Effector memory CD8-positive, alpha-beta T cell (primary cell): ENCODE results near the gene WDR90.
"Not testable (repeated sequence)": the region's sequence is repeated elsewhere in the genome, so short reads cannot be mapped to it uniquely, and the experiment has no call there.

ENCODE experiments used
- ATAC-seq: fragments of 150-1000 bp; cut with Tn5 transposase; replicated peaks from 2 replicates; pipeline ENCODE4 v1.10.0; 2021; ENCODE audit warnings: mild to moderate bottlenecking, moderate library complexity
- DNase-seq, 3 experiments: peaks; one replicate each; pipeline ENCODE4 v3.0.0; 2021
- H3K27ac Mint-ChIP-seq, 2 donors: one replicate each; pipeline ENCODE4 v1.8.0; 2022; ENCODE audit warnings: mild to moderate bottlenecking in 2 of 2, mixed read lengths in 2 of 2, moderate library complexity in 2 of 2
- H3K27me3 Mint-ChIP-seq, 2 donors: one replicate each; pipeline ENCODE4 v1.8.0; 2022; ENCODE audit warnings: mixed read lengths in 2 of 2
- H3K36me3 Mint-ChIP-seq: one replicate; pipeline ENCODE4 v1.8.0; 2022; ENCODE audit warnings: mild to moderate bottlenecking, moderate library complexity, mixed read lengths; ENCODE audit not compliant: insufficient read depth
- H3K4me1 Mint-ChIP-seq, 2 donors: one replicate each; pipeline ENCODE4 v1.8.0; 2022; ENCODE audit warnings: low read depth in 2 of 2, mixed read lengths in 2 of 2
- H3K4me3 Mint-ChIP-seq, 2 donors: one replicate each; pipeline ENCODE4 v1.8.0; 2022; ENCODE audit warnings: mild to moderate bottlenecking in 2 of 2, mixed read lengths in 2 of 2, moderate library complexity in 2 of 2
- H3K9me3 Mint-ChIP-seq, 2 donors: one replicate each; pipeline ENCODE4 v1.8.0; 2022; ENCODE audit warnings: mixed read lengths in 2 of 2

Gene WDR90

DNA sequence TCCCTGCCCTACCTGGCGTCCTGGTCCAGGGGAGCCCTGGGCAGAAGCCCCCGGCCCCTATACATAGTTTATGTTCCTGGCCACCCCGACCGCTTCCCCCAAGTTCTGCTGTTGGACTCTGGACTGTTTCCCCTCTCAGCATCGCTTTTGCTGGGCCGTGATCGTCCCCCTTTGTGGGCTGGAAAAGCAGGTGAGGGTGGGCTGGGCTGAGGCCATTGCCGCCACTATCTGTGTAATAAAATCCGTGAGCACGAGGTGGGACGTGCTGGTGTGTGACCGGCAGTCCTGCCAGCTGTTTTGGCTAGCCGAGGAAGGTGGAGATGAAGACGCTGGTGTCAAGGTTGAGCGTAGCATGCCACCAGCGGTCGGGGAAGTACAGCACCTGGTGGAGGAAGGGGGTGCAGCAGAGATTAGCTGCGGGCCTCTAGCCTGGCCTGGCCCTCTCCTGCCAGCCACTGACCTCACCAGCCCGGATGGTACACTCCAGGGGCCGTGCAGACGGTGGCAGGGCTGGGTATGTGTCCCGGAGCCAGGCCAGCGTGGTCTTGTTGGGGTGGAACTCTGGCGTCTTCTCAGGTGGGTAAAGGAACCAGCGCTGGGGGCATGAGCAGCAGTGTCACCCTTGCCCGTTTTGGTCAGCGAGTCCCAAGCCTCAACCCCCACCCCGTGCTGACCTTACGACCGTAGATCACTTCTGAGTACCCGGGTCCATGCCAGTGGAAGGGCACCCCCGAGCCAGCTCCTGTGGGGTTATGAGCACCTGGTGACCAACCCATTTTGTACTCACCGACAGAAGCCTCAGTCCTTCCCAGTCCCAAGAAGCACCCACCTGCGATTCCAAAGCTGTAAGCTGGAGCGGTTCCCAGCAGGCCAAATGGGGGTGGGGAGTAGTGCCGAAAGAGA lies 33.6 kb downstream of the WDR90 start:
- Mint-ChIP-seq H3K36me3 (peaks cover 35% of the 10 kb centered on the region), H3K9me3 (no peaks in the 10 kb centered on the region), H3K27ac (peak overlapping the region; percentile 65 to 83), H3K27me3 (no peaks in the 10 kb centered on the region), H3K4me1 (peaks cover 7 to 35% of the 10 kb centered on the region in 2 donors), H3K4me3 (peak overlapping the region; percentile 75 to 78)
- ATAC-seq (no peak), DNase-seq (no peak)

DNA sequence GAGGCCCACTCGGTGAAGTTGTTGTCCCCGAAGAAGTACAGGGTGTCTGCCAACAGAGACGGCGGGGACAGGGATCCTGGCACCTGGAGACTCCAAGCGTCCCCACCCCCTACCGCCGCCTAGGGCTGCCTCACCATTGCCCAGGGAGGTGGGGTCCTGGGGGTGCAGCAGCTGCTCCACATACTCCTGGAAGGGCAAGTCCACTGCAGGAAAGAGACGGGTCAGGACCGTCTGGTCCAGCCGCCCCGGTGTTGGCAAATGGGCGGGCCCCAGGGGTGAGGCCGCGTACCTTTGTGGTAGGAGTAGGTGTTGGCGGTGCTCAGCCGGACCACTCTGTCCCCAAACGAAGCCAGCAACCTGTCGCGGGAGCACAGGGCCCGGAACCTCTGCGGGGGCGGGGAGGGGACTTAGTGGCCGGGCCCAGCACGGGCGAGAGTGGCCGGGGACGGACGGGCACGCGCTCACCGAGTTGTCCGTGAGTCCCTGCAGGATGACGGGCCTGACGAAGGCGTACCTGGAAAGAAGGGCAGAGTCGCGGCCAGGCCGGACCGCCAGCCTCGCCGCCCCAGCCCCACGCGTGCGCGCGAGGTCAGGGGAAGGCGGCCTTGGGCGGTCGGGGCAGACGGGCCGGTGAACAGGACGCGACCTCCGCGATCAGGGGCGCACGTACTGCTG lies 34.4 kb downstream of the WDR90 start:
- Mint-ChIP-seq H3K27me3 (no peaks in the 10 kb centered on the region), H3K4me1 (peaks cover 7 to 35% of the 10 kb centered on the region in 2 donors), H3K9me3 (no peaks in the 10 kb centered on the region), H3K36me3 (peaks cover 35% of the 10 kb centered on the region), H3K4me3 (peak overlapping the region; percentile 75 to 78), H3K27ac (peak overlapping the region; percentile 65 to 83)
- no peak for ATAC-seq
- DNase-seq: no peak

DNA sequence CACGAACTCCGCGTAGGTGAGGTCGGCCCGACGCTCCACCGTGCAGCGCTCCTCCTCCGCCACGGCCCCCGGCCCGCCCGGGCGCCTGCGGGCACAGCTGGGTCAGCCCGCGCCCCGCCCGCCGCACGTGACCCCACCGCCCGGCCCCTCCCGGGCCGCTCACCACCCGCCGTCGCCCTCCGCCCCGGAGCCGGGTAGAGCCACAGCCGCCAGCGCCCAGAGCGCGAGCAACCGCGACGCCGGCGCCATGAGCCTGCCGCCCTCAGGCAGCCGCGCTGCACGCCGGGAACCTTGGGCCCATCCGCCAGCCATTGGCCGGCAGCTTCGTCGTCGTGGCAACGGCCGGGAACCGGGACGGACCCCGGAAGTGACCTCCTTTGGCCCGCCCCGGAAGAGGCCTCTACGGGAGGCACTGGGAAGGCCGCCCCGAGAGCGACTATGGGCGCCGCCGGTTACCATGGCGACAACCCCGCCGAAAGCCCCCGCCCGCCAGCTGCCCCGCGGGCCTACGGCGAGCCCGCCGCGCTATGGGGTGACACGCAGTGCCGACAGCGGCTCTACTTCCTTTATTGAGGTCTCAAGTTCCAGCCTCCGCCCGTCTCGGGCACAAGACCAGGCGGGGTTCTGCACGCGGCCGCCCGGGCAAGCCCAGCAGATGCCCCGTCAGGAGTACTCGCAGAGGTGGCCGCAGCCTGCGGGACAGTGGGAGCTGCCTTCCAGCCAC lies 35.1 kb downstream of the WDR90 start, which contains the start of gene JMJD8:
JMJD8 (minus strand) TSS at position 264 of the 724 bp plus-strand sequence; CDS start at position 249, 15 bp downstream.
- peak; percentile 91 to 96 (median 94) for DNase-seq
- Mint-ChIP-seq H3K4me1 (peaks cover 7 to 35% of the 10 kb centered on the region in 2 donors), H3K27ac (peak within 1 kb of the TSS; percentile 75 to 83), H3K9me3 (no peaks in the 10 kb centered on the region), H3K4me3 (peak within 1 kb of the TSS; percentile 75 to 78), H3K27me3 (no peaks in the 10 kb centered on the region), H3K36me3 (peaks cover 35% of the 10 kb centered on the region)
- ATAC-seq: peak; percentile 76

DNA sequence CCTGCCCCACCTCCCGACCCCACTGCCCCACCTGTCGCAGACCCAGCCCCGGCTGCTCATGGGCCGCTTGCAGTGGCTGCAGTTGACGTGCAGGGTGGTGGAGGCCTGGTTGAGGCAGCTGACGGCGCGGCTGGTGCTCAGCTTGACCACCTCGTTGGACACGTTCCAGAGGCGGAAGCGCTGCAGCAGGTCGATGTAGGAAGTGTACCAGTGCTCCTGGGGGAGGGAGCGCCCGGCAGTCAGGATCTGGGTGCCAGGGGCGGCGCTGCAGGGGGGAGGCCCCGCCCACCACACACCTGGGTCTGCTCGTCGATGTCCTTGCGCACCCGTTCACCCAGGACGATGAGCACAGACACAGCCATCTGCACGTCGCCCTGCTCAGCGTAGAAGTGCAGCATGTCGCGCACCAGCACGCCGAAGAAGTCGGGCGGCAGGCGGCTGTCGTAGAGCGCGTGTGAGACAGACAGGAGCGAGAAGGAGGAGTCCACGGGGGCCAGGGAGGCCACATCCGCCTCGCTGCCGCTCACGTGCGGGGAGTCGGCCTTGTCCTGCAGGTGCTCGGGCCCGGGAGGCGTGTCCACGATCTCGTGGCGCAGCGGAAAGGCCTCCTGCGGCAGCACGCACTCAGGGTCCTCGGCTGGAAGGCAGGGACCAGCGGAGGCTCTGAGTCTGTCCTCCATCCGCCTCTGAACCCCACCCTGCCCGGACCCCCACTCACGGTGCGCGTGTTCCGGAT lies 36.0 kb downstream of the WDR90 start:
- Mint-ChIP-seq H3K4me3 (peak overlapping the region in 1 of 2 donors; percentile 65), H3K27ac (peak overlapping the region in 1 of 2 donors; percentile 83), H3K36me3 (peaks cover 35% of the 10 kb centered on the region), H3K27me3 (no peaks in the 10 kb centered on the region), H3K9me3 (no peaks in the 10 kb centered on the region), H3K4me1 (peaks cover 5 to 41% of the 10 kb centered on the region in 2 donors)
- no peak for ATAC-seq
- no peak for DNase-seq

DNA sequence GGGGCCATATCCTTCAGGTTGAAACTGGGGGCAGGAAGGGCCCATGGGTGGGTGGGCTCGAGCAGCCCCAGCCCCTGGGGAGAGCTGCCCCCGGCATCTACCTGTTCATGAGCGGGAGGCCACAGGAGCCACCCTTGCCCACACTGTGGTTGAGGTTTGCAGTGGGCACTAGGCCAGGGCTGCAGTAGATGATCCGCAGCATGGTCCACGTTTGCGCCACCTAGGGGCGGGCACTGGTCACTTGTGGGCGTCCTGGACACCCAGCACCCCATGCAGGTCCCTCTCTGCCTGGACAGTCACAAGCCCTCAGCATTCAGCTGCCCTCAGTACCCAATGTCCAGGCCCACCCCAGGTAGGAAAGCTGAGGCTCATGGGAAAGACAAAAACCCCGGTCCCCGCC lies 36.8 kb downstream of the WDR90 start:
- peak overlapping the region; percentile 55 to 65 for H3K4me3 Mint-ChIP-seq
- no peak for DNase-seq

DNA sequence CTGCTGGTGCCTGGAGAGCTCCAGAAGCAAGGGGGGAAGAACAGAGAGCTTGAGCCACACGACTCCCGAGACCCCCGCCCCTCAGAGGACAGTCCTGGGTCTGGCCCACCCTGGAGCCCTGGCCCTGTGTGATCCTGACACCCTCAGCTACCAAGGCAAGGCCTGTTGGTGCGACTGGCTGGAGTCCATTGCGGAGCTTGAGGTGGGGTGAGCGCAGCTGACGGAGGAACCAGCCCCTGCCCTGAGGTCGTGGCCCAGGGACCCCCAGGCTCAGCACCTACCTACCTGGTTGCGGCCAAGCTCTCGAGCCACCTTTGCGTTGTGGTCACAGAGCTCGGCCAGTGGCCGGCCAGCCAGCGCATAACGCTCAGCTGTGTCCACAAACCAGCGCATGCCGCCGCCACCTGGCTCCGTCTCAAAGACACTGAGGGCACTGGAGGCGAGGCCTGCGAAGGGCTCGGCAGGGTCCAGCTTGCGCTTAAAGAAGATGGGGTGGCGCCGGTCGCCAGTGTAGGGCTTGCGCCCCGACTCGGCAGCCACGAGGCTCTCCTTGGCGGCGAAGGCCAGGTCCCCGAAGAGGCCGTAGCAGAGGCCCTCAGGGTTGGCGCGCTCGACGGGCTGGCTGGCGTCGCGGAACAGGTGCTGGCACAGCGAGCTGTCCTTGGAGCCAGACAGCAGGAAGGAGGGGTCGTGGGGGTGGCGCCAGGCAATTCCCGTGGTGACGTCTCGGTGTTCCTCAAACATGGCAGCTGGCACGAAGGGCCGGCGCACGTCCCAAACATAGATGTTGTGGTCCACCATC lies 37.5 kb downstream of the WDR90 start:
- Mint-ChIP-seq H3K36me3 (peaks cover 34% of the 10 kb centered on the region), H3K4me3 (no peak overlapping the region), H3K27me3 (no peaks in the 10 kb centered on the region), H3K9me3 (no peaks in the 10 kb centered on the region), H3K27ac (no peak overlapping the region), H3K4me1 (peaks cover 13 to 35% of the 10 kb centered on the region in 2 donors)
- ATAC-seq: no peak
- DNase-seq: no peak

More for the DNA sequence above, 36.8 kb downstream of the WDR90 start:
- Mint-ChIP-seq H3K27ac (peak overlapping the region in 1 of 2 donors; percentile 78), H3K36me3 (peaks cover 37% of the 10 kb centered on the region), H3K27me3 (no peaks in the 10 kb centered on the region), H3K9me3 (no peaks in the 10 kb centered on the region), H3K4me1 (peaks cover 10 to 42% of the 10 kb centered on the region in 2 donors)
- ATAC-seq: no peak

DNA sequence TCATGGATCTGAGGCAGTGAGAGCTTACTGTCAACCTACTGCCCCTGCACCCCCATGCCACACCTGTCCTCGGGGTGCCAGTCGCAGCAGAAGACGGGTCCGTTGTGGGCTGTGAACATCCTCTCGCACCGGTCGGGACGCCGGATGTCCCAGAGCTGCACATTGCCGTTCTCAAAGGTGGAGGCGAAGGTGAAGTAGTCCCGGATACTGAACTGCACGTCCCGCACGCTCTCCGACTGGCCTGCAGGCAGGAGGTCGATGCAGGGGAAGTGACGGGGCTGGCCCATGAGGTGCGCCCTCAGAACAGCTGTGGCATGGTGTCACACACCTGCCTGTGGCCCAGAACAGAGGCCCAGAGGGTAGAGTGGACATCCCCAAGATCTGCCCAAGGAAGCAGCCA lies 38.3 kb downstream of the WDR90 start:
- no peak for DNase-seq
- Mint-ChIP-seq H3K36me3 (peaks cover 25% of the 10 kb centered on the region), H3K4me3 (peak overlapping the region in 1 of 2 donors; percentile 90), H3K4me1 (peaks cover 11 to 28% of the 10 kb centered on the region in 2 donors), H3K9me3 (no peaks in the 10 kb centered on the region), H3K27ac (no peak overlapping the region), H3K27me3 (no peaks in the 10 kb centered on the region)
- ATAC-seq: no peak

DNA sequence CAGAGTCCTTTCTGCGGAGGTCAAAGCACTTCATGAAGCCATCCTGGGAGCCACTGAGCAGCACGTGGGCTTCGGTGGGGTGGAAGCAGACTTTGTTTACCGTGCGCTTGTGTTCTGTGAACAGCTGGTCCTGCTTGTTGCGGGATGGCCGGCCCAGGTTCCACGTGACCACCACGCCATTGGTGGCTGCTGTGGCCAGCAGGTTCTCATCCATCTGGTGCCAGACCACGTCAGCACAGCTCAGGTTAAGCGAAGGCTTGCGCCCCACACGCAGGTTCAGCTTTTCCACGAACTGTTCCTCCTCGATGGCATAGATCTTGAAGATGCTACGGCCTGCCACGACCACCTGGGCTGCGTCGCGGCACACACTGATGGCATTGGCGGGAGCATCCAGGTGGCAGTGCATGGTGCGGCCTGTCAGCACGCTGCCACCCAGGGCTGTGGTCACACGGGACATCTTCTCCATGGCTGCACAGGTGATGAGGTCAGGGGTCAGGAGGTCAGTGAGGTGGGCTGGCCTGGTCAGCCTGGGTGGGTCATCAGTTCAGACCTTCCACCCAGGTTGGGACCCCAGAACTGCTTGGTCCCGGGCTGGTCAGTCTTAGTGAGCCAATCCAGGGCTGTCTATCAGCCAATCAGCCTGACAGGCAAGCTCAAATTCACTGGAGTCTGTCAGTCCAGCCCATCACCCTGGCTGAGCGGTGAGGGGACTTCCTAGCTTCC lies 40.2 kb downstream of the WDR90 start:
- ATAC-seq (no peak), DNase-seq (no peak)
- Mint-ChIP-seq H3K9me3 (no peaks in the 10 kb centered on the region), H3K4me1 (peaks cover 11 to 25% of the 10 kb centered on the region in 2 donors), H3K27ac (peak overlapping the region; percentile 89 to 91), H3K4me3 (peak overlapping the region; percentile 87 to 90), H3K27me3 (no peaks in the 10 kb centered on the region), H3K36me3 (peaks cover 9% of the 10 kb centered on the region)

DNA sequence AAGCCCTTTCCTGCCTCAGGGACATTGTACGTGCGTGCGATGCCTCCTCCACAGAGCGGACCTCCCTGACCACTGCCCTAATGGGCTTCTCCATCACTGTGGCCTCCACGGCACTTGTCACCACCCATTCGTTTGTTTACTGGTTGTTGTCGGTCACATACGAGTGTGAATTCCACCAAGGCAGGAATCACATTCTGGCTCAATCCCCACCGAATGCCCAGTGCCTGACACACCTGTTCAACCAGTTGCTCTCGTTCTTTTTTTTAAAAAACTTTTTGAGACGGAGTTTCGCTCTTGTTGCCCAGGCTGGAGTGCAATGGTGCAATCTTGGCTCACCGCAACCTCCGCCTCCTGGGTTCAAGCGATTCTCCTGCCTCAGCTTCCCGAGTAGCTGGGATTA lies 42.1 kb downstream of the WDR90 start:
- peak overlapping the region; percentile 87 to 90 for H3K4me3 Mint-ChIP-seq

DNA sequence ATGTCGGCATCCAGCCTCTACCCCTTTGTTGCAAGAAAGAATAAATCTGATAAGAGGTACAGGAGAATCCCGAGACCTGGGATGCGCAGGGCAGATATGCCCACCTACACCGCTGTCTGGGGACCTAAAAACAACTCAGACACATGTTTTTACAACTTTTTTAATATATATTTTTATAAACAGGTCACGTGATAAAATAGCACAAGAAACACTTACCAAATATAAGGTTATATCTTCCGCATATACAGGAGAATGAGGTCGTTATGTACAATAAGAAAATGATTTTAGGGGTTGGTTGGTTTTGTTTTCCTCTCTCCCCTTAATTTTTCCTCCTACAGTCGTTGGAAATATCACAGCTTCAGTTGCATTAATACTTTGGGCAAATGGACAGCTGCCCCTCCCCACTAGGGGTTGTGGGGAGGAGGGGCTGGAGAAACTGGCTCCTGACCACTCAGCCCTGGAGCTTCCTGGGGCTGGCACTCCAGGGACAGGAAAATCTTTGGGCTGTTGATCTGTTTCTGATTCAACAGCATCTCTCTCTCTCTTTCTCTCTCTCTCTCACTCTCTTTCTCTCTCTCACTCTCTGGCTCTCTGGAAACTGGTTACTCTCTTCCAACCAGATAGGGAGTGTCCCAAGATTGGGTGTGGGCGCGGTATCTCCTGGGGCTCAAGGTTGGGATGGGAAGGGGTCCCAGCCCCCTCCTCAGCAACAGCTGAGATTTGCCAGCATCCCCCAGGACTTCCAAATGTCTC lies 43.4 kb downstream of the WDR90 start:
- Mint-ChIP-seq H3K27ac (peak overlapping the region; percentile 33 to 44), H3K4me3 (peak overlapping the region in 1 of 2 donors; percentile 86), H3K27me3 (no peaks in the 10 kb centered on the region), H3K9me3 (no peaks in the 10 kb centered on the region), H3K36me3 (peaks cover 9% of the 10 kb centered on the region), H3K4me1 (peaks cover 15 to 24% of the 10 kb centered on the region in 2 donors)
- DNase-seq: no peak
- no peak for ATAC-seq

More for the DNA sequence above, 42.1 kb downstream of the WDR90 start:
- ATAC-seq, H3K36me3 Mint-ChIP-seq, H3K27me3 Mint-ChIP-seq, DNase-seq, H3K9me3 Mint-ChIP-seq: not testable (repeated sequence)
- Mint-ChIP-seq H3K4me1 (peaks cover 15 to 24% of the 10 kb centered on the region in 2 donors), H3K27ac (peak overlapping the region; percentile 89 to 91)

DNA sequence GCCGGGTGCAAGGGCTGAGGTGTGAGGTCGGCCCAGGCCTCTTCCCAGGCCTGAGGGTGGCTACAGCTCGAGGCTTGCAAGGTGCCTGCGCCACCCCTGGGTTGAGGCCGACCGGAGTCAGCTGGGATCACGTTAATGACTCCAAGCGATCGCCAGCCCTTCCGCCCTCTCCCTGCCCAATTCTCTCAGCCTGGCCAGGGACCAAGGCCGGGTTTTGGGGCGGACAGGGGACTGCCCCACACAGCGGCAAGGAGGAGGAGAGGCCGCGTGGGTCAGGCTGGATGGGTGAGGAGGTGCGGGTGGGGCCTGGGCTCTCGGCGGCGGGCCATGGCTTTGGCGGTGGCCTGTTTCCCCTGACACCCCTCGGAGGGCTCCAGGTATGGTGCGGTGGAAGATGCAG lies 44.2 kb downstream of the WDR90 start:
- DNase-seq (no peak), ATAC-seq (no peak)
- Mint-ChIP-seq H3K36me3 (peaks cover 9% of the 10 kb centered on the region), H3K27ac (peak overlapping the region in 1 of 2 donors; percentile 33), H3K4me1 (peaks cover 15 to 24% of the 10 kb centered on the region in 2 donors), H3K4me3 (peak overlapping the region; percentile 54 to 86), H3K9me3 (no peaks in the 10 kb centered on the region), H3K27me3 (no peaks in the 10 kb centered on the region)
